Lower lobe of right lung (tissue), 2 donors: ENCODE data around the gene LPIN2. TPM values are rescaled to one million over a fixed set of nuclear protein-coding genes. Genes with fewer than 3 reads are reported as not detected.

Experiments
- ATAC-seq, 2 donors: fragments of 200-7000 bp; cut with Tn5 transposase; one replicate each; pipeline ENCODE4 v1.9.1; 2020 to 2022; ENCODE audit warnings: mild to moderate bottlenecking in 2 of 2, moderate library complexity in 2 of 2
- DNase-seq: peaks from one replicate; pipeline ENCODE4 v3.0.0-alpha.2; 2020
- H3K27ac ChIP-seq: fragments of 200-600 bp; one replicate; pipeline ENCODE4 v1.8.0; 2022
- H3K27me3 ChIP-seq: fragments of 200-600 bp; one replicate; pipeline ENCODE4 v1.8.0; 2022; ENCODE audit warnings: low read depth
- H3K36me3 ChIP-seq: fragments of 200-600 bp; one replicate; pipeline ENCODE4 v1.8.0; 2022; ENCODE audit warnings: mild to moderate bottlenecking
- H3K4me1 ChIP-seq: fragments of 200-600 bp; one replicate; pipeline ENCODE4 v1.8.0; 2022
- H3K4me3 ChIP-seq: fragments of 200-600 bp; one replicate; pipeline ENCODE4 v1.8.0; 2022; ENCODE audit warnings: mild to moderate bottlenecking
- H3K9me3 ChIP-seq: fragments of 200-600 bp; one replicate; pipeline ENCODE4 v1.8.0; 2022
- intact Hi-C: fragments of 100-400 bp; cut with DNase I; formaldehyde crosslinking; loops from one replicate; pipeline ENCODE4 v1.11.0; 2022
- total RNA-seq: library from RNA; stranded (reverse); fragmentation: NEBNext Ultra II Directional; extraction: Animal tissue kit (Norgen Biotek cat#: 25700); gene quantifications from one replicate; pipeline ENCODE4 v1.2.1, GENCODE V29; 2021
- TF ChIP-seq, protein P1 (sequence below): fragments of 200-600 bp; IDR thresholded peaks from one replicate; pipeline ENCODE4 v1.8.0; 2022; ENCODE audit warnings: antibody characterized with exemption, mild to moderate bottlenecking
- donor health status: DM: no; HTN: yes; CAD: no; lungs with severe emphysema.

LPIN2 gene
- total RNA-seq, 1 donor from 2014 or later = 51.1 TPM

DNA sequence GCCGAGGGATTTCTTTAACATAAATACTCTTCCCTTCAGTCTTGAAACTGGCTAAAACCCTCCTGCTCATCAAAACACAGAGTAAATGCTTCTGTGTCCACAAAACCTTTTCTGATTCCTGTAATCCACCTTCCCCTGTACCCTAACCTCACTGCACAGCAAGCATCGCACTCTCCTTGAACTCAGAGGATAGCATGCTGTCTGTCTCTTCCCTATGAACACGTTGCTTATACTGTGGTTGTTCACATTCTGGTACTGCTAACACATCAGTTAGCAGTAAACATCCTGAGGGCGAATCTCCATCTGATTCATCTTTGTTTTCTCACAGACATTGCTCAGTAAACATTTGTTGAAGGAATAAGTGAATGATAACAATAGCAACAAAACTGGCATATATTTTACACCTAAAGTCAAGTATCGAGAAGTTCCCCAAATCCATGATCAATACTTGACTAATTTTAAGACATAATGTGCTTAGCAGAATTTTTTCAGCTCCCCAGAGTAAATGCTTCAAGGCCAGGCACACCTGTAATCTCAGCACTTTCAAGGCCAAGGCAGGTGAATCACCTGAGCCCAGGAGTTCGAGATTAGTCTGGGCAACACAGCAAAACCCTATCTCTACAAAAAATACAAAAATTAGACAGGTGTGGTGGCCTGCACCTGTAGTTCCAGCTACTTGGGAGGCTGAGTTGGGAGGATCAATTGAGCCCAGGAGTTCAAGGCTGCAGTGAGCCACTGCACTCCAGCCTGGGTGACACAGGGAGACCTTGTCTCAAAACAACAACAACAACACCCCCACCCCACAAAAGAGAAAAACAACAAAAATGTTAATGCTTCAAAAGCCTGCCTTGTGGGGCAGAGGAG lies 45.6 kb upstream of the LPIN2 start:
- intact Hi-C loops = no loop called here
- no peak for ATAC-seq
- Histone ChIP-seq H3K4me1 (peaks cover 37% of the 10 kb centered on the region), H3K4me3 (no peak overlapping the region), H3K36me3 (no peaks in the 10 kb centered on the region), H3K27ac (peak overlapping the region; percentile 33), H3K27me3 (no peaks in the 10 kb centered on the region), H3K9me3 (no peaks in the 10 kb centered on the region)
- TF ChIP-seq, protein P1, sequence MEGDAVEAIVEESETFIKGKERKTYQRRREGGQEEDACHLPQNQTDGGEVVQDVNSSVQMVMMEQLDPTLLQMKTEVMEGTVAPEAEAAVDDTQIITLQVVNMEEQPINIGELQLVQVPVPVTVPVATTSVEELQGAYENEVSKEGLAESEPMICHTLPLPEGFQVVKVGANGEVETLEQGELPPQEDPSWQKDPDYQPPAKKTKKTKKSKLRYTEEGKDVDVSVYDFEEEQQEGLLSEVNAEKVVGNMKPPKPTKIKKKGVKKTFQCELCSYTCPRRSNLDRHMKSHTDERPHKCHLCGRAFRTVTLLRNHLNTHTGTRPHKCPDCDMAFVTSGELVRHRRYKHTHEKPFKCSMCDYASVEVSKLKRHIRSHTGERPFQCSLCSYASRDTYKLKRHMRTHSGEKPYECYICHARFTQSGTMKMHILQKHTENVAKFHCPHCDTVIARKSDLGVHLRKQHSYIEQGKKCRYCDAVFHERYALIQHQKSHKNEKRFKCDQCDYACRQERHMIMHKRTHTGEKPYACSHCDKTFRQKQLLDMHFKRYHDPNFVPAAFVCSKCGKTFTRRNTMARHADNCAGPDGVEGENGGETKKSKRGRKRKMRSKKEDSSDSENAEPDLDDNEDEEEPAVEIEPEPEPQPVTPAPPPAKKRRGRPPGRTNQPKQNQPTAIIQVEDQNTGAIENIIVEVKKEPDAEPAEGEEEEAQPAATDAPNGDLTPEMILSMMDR = no peak
- no peak for DNase-seq

DNA sequence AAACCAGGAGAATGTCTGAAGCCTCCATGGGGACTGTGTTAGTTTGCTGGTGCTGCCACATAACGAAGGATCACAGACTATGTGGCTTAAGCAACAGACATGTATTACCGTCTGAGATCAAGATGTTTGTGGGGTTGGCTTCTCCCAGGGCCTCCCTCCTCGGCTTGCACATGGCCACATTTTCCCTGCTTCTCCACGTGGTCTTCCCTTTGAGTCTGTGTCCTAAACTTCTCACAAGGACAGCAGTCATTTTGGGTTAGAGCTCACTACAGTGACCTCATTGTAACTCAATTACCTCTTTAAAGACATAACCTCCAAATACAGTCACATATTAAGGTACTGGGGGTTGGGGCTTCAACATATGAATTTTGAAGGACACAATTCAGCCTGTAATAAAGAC lies 44.6 kb upstream of the LPIN2 start:
- Histone ChIP-seq H3K4me1 (peaks cover 29% of the 10 kb centered on the region), H3K27me3 (no peaks in the 10 kb centered on the region), H3K27ac (no peak overlapping the region), H3K4me3 (no peak overlapping the region), H3K9me3 (no peaks in the 10 kb centered on the region), H3K36me3 (no peaks in the 10 kb centered on the region)
- TF ChIP-seq, protein P1 = no peak
- DNase-seq (no peak), ATAC-seq (no peak)
- intact Hi-C loops = no loop called here

DNA sequence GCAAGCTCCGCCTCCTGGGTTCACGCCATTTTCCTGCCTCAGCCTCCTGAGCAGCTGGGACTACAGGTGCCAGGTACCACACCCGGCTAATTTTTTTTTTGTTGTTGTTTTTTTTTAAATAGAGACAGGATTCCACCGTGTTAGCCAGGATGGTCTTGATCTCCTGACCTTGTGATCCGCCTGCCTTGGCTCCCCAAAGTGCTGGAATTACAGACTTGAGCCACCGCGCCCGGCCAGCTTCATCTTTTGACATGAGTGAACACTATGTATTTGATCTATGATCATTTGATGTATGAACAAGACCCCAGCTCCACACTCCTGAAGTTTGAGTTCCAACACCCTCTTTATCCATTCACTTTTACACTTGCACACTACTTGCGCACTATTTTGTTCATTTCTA lies 43.4 kb upstream of the LPIN2 start:
- Histone ChIP-seq H3K36me3 (no peaks in the 10 kb centered on the region), H3K4me3 (no peak overlapping the region), H3K9me3 (no peaks in the 10 kb centered on the region), H3K4me1 (peaks cover 33% of the 10 kb centered on the region), H3K27ac (no peak overlapping the region), H3K27me3 (no peaks in the 10 kb centered on the region)
- DNase-seq (no peak), ATAC-seq (no peak)
- intact Hi-C loops = no loop called here
- TF ChIP-seq, protein P1 = no peak

DNA sequence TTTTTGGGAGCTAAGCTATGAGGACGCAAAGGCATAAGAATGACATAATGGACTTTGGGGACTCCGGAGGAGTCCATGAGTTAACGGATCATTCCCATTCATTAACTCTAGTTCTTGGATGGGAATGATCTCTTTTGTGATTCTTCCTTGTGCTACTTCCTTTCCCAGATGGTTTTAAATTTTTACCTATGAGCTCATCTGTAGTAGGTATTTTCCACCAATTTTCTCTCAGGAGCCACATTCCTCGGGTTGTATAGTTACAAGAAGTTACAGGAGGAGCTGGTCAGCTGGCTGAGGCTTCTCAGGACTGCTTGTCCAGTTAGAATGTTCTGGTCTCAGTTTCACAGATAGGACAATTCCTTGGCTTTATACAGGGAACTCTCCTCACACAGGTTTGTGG lies 42.9 kb upstream of the LPIN2 start:
- no peaks in the 10 kb centered on the region for H3K27me3 ChIP-seq
- H3K4me3 ChIP-seq = no peak overlapping the region
- no peaks in the 10 kb centered on the region for H3K9me3 ChIP-seq
- ATAC-seq (no peak), DNase-seq (no peak)
- intact Hi-C loops = no loop called here
- TF ChIP-seq, protein P1 = no peak
- H3K27ac ChIP-seq = no peak overlapping the region
- no peaks in the 10 kb centered on the region for H3K36me3 ChIP-seq
- peaks cover 30% of the 10 kb centered on the region for H3K4me1 ChIP-seq

DNA sequence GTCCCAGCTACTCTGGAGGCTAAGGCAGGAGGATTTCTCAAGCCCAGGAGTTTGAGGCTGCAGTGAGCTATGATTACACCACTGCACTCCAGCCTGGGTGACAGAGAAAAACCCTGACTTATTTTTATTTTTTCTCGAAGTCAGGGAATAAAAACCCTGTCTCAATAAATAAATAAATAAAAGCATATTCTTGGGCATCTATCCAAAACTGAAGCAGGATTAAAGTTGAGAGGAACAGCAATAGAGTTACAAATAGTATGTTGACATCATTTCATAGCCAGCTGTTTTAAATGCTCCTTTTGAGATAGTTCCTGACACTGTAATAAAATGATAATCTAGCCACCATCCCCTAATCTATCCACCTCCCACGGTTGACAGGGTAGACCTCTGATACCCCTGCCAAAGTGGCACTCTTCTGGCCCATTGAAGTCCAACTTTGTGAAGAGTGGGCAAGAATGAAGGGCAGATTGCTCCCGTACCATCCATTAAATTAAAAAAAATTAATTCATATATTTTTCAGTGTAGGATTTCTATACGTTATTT lies 42.3 kb upstream of the LPIN2 start:
- DNase-seq (no peak), ATAC-seq (no peak)
- H3K4me3 ChIP-seq = no peak overlapping the region
- TF ChIP-seq, protein P1 = no peak
- no peaks in the 10 kb centered on the region for H3K27me3 ChIP-seq
- H3K4me1 ChIP-seq = peaks cover 24% of the 10 kb centered on the region
- no peak overlapping the region for H3K27ac ChIP-seq
- intact Hi-C loops = no loop called here
- H3K36me3 ChIP-seq = no peaks in the 10 kb centered on the region
- H3K9me3 ChIP-seq = no peaks in the 10 kb centered on the region
